ENCODE results near the gene ARHGAP35. TPM values are rescaled to one million over a fixed set of nuclear protein-coding genes. Genes with fewer than 3 reads are reported as not detected.

ARHGAP35 gene
- total and polyA plus RNA-seq, 2 donors (not counting 3 experiments of a cell fraction or from before 2014, with no cell fraction given) = 25.7 to 51.3 TPM

DNA sequence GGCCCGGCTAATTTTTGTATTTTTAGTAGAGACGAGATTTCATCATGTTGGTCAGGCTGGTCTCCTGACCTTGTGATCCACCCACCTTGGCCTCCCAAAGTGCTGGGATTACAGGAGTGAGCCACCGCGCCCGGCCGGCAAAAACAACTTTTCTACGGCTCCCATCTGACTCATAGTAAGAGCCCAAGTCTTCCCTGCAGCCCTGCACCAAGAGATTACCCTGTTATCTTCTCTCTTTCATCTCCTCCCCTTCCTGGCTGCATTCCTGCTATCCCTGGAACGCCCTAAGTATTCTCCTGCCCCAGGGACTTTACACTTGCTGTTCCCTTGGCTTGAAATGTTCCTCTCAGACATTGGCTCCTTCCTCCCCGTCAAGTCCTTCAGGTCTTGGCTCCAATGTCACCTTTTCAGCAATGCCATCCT is 16.7 kb upstream of the ARHGAP35 start:
- no peak for FAIRE-seq
- no TSS peak for BruUV-seq (replicated peaks)
- H4K20me1 ChIP-seq (replicated peaks; ENCODE audit: control insufficient read depth, extremely low read depth, insufficient read depth, low read length) = no peaks in the 10 kb centered on the region

More for the DNA sequence above, 16.7 kb upstream of the ARHGAP35 start:
- H3K36me3 ChIP-seq (ENCODE audit: control insufficient read depth in 2 of 2, extremely low read depth in 1 of 2, insufficient read depth in 2 of 2, low read length in 2 of 2) = peaks cover 8 to 29% of the 10 kb centered on the region in 2 experiments
- no peak for TF ChIP-seq JUN (IDR thresholded peaks at IDR 0.05; ENCODE audit: borderline replicate concordance, insufficient read depth, insufficient read length, low read depth)
- TF ChIP-seq, protein P1, sequence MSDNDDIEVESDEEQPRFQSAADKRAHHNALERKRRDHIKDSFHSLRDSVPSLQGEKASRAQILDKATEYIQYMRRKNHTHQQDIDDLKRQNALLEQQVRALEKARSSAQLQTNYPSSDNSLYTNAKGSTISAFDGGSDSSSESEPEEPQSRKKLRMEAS (IDR thresholded peaks at IDR 0.05; ENCODE audit: insufficient read depth, insufficient read length) = no peak
- no peak for TF ChIP-seq POLR2AphosphoS5 (IDR thresholded peaks at IDR 0.05; ENCODE audit: insufficient read depth, low read depth, low read length)
- TF ChIP-seq EZH2 (IDR thresholded peaks at IDR 0.05; ENCODE audit: borderline replicate concordance, low read depth, low read length, severe bottlenecking) = no peak
- no peak for TF ChIP-seq FOS (IDR thresholded peaks at IDR 0.05; ENCODE audit: borderline replicate concordance, insufficient read depth, low read length)
- no peak for TF ChIP-seq CTCF (IDR thresholded peaks at IDR 0.05; ENCODE audit: extremely low read depth in 1 of 2, insufficient read depth in 1 of 2, low read depth in 1 of 2, low read length in 2 of 2)
- no peak for TF ChIP-seq GATA2 (IDR thresholded peaks at IDR 0.05; ENCODE audit: insufficient read depth, insufficient read length, low read depth, low read length)
- no peak for TF ChIP-seq POLR2A (IDR thresholded peaks at IDR 0.05; ENCODE audit: low read depth, low read length)
- no peak for TF ChIP-seq MYC (IDR thresholded peaks at IDR 0.05; ENCODE audit: low read depth, low read length)
- no peak for DNase-seq (ENCODE audit: low read depth, low spot score)
- intact Hi-C loops (cut with micrococcal nuclease) = no loop called here
- no peaks in the 10 kb centered on the region for H3K27me3 ChIP-seq (ENCODE audit: control insufficient read depth in 2 of 2, insufficient read depth in 2 of 2, low read length in 2 of 2)
- H3K4me1 ChIP-seq (ENCODE audit: control insufficient read depth, extremely low read depth, insufficient read depth, low read length) = peaks cover 4% of the 10 kb centered on the region
- H2AFZ ChIP-seq (ENCODE audit: low read depth, low read length) = no peak overlapping the region
- H3K4me3 ChIP-seq (replicated peaks in 1 of 3; ENCODE audit: insufficient read depth in 1 of 3, low read depth in 1 of 3, low read length in 3 of 3) = no peak overlapping the region
- ChIA-PET CTCF (interaction anchor here (1.0 to 6.5 kb wide), 3 partner anchors 87 to 169 kb away, joined by 4 to 128 read pairs (median 28); no protein-coding TSS in a partner anchor), POLR2A (interaction anchor here (0.5 kb wide), 1 partner anchor 14 kb away, joined by 4 read pairs; no protein-coding TSS in a partner anchor)
- peaks cover 35% of the 10 kb centered on the region for H3K79me2 ChIP-seq (ENCODE audit: control insufficient read depth, insufficient read depth, low read length)
- no peak overlapping the region for H3K27ac ChIP-seq (ENCODE audit: insufficient read depth, low read depth, low read length)
- no peak overlapping the region for H3K4me2 ChIP-seq (ENCODE audit: insufficient read depth, low read length)
- H3K9me1 ChIP-seq (replicated peaks; ENCODE audit: control insufficient read depth, extremely low read depth, insufficient read depth, low read length) = no peaks in the 10 kb centered on the region
- dilution Hi-C loops (cut with MboI; ENCODE audit: extremely low pct_ligation_motif_present, low sequenced_read_pairs) = no loop called here
- H3K9ac ChIP-seq (replicated peaks; ENCODE audit: extremely low read depth, insufficient read depth, low read length) = no peak overlapping the region
- no peaks in the 10 kb centered on the region for H3K9me3 ChIP-seq (replicated peaks; ENCODE audit: control insufficient read depth, insufficient read depth, low read length)
